H1 (cell line): ENCODE data around the gene LITAFD. TPM values are rescaled to one million over a fixed set of nuclear protein-coding genes. Genes with fewer than 3 reads are reported as not detected.

Experiments used
- BACH1 ChIP-seq: IDR thresholded peaks from 2 replicates; pipeline ENCODE4 v1.6.1; 2012; ENCODE audit warnings: low read length, improper control_type of control experiment
- CHD7 ChIP-seq: fragments of 300-600 bp; sonication (generic); IDR thresholded peaks from 2 replicates; pipeline ENCODE4 v1.7.1; 2012; ENCODE audit warnings: low read length, moderate library complexity, mild to moderate bottlenecking, inconsistent platforms; ENCODE audit not compliant: insufficient replicate concordance
- SAP30 ChIP-seq: fragments of 300-600 bp; sonication (generic); IDR thresholded peaks from 2 replicates; pipeline ENCODE4 v1.7.1; 2012; ENCODE audit warnings: low read length, moderate library complexity, mild to moderate bottlenecking, inconsistent platforms; ENCODE audit not compliant: insufficient read depth, insufficient replicate concordance
- polyA plus RNA-seq, 7 experiments: library from polyadenylated mRNA; depleted of rRNA in 3 of 7; stranded (reverse) in 5 of 7; unstranded in 2 of 7; fragments of >200 nt in 5 of 7; fragments of 200-250 nt in 2 of 7; gene quantifications; 1 replicate in 5 of 7; 2 replicates in 1 of 7; 4 replicates in 1 of 7; pipeline versions ENCODE4 v1.2.1 to v1.2.3, GENCODE V29; 2011 to 2013; ENCODE audit warnings: missing spikeins in 2 of 7, mixed read lengths in 2 of 7
- total RNA-seq: library from RNA; stranded (reverse); fragmentation: NEBNext Ultra II Directional; extraction: Animal tissue kit (Norgen Biotek cat#: 25700); gene quantifications from 2 replicates; pipeline ENCODE4 v1.2.1, GENCODE V29; 2021

The LITAFD gene
- total and polyA plus RNA-seq, 2 of the 8 experiments (the other 6 are each of a cell fraction or from before 2014, with no cell fraction given), result not detected

- no peak for TF ChIP-seq CHD7
- TF ChIP-seq BACH1, result no peak
- no peak for TF ChIP-seq SAP30
Measured at GRCh38 chr16:8921347-8921984, 39.3 kb downstream of the LITAFD start (continued).
